ENCODE measurements around the gene MTHFD1.

Gene MTHFD1

DNA sequence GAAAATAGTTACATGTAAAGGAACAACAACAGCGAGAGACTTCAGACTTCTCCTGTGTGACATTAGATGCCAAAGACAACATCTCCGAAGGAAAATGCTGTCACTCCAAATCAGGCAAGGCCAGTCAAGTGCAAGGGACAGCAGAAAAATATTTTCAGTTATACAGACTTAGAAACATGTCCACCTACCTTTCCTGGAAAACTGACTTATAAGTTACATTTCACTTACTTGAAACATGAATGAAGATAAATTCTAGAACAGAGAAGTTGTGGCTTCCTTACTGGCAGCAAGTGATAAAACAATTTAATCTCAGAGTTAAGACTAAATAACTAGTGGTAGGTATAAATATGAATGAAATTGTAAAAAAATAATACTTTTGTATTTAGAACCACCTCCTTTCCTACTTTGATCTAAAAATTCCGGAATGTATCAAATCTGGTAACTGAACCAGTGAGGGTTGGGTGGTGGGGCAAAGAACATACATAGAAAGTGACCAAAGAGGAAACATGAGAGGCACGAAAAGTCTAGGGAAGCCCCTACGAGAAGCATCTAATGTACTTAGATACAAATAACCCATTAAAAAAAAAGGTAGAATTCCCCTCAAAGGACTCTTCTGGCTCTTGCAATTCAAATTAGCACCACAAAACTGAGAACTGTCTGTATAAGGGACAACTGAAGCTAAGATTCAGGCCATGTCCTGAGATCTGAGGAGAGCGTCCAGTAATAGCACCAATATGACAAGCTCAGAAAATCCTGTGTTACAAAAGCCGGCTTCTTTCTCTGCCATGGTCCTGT lies 21.2 kb downstream of the MTHFD1 start:
- no peak for TF ChIP-seq CTCF (conservative IDR thresholded peaks at IDR 0.05; ENCODE audit: low read length)
- no peak for DNase-seq (ENCODE audit: low read depth)
- H3K4me3 ChIP-seq (ENCODE audit: low read length): no peak overlapping the region

DNA sequence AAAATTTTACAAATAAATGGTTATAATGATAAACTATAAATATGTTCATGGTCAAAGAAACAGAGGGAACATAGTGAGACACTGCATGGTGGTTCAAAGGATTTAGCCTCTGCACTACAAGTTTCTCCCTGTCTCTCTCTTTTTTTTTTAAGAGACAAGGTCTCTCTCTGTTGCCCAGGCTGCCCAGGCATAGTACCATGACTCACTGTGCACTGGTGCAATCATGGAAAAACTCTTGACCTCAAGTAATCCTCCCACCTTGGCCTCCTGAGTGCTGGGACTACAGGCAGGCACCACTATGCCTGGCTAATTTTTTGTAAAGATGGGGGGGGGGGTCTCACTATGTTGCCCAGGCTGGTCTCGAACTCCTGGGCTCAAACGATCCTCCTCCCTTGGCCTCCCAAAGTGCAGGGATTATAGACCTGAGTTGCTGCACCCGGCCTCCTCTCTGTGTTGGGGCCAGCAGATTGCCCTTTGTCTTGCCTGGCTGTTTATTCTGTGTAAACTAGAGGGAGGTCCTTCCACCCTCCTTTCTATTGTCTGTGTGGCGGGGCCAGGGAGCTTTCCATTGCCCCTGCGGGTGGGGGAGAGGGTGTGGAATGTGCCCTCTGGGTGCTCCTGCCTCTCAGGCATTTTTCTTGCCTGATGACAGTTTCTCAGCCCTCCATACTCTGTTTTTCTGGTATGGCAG lies 22.1 kb downstream of the MTHFD1 start:
- no peak overlapping the region for H3K4me3 ChIP-seq (ENCODE audit: low read length)
- peak; percentile 31 for DNase-seq (ENCODE audit: low read depth)
- no peak for TF ChIP-seq CTCF (conservative IDR thresholded peaks at IDR 0.05; ENCODE audit: low read length)

GRCh38 chr14:64411001-64411400 lies 22.8 kb downstream of the MTHFD1 start:
- H3K4me3 ChIP-seq (ENCODE audit: low read length): no peak overlapping the region
- TF ChIP-seq CTCF (conservative IDR thresholded peaks at IDR 0.05; ENCODE audit: low read length): no peak
- no peak for DNase-seq (ENCODE audit: low read depth)

DNA sequence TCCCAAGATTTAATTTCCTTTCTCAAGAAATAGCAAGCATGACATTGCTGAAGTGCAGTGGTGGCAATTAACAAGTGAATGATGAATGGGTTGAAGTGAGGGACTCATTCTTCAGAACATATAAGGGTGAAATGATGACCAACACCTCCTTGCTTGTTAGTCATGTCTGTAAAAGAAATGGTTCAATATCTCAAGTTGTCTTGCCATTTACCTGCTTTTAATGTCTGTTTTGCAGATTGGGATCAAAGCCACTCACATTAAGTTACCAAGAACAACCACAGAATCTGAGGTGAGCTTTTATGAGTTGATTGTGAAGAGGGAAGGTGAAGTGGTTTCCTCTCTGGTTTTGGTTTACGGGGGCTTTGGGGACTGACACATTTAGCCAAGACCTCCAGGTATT lies 24.1 kb downstream of the MTHFD1 start:
- TF ChIP-seq CTCF (conservative IDR thresholded peaks at IDR 0.05; ENCODE audit: low read length): no peak
- no peak overlapping the region for H3K4me3 ChIP-seq (ENCODE audit: low read length)
- DNase-seq (ENCODE audit: low read depth): no peak

DNA sequence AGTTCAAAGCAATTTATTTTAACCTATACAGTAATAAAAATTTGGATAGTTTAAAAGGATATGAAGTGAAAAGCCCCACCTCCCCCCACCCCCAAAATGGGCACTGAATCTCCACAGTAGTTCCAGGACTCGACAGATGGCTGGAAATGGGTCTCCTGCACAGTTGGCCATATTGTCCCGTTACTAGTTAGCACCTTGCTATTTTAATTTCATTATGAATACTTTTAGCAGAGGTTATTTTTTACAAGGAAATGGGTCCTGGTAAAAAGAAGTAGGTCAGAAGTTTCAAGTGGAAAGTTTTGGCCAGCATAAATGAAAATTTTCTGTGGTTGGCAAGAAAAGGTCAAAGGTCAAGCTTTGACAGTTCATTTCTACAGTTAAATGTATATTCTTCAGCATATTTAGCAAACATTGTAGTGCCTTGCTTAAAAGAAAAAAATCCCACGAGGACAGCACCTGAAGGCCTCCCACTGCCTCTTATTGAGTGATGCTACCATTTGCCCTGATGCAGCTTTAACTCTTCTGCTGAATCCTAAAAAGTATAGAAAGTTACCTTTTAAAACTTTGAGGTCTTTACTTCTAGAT lies 28.3 kb downstream of the MTHFD1 start:
- TF ChIP-seq CTCF (conservative IDR thresholded peaks at IDR 0.05; ENCODE audit: low read length): no peak
- no peak for DNase-seq (ENCODE audit: low read depth)
- H3K4me3 ChIP-seq (ENCODE audit: low read length): no peak overlapping the region

DNA sequence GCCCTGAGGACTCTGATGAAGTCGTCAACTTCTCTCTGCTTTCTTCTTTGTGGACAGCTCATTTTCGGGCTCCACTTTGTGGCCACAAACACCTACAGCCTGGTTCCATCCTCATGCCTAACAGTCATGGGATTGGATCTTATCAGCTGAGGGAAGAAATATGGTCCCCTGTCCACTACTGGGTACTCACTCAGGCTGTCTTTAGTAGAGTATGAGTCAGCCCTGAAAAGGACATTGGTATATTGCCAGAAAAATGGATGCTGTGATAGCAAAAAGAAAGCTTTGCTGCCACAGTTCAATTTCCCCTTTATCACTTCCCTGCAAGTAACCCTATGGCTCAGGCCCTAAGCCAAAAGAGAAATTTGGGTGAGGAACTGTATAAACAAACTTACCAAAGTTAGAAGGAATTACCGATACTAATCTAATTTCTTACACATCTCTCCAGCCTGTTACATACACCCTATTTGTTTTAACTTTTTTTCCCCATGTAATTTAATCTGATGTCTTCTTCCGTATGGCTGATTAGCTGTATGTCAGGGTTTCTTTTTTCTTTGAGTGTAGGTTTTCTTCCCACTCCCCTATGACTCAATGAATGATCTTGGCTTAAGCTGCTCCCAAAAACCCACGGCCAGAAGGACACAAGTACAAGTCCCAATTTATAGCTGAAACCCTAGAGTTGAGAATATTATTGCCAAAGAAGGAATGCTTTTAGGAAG lies 29.1 kb downstream of the MTHFD1 start:
- no peak overlapping the region for H3K4me3 ChIP-seq (ENCODE audit: low read length)
- no peak for TF ChIP-seq CTCF (conservative IDR thresholded peaks at IDR 0.05; ENCODE audit: low read length)
- DNase-seq (ENCODE audit: low read depth): no peak
